ENCODE results near the gene MMS22L. TPM values are rescaled to one million over a fixed set of nuclear protein-coding genes. Genes with fewer than 3 reads are reported as not detected.

The MMS22L gene
- total and polyA plus RNA-seq, 2 of the 13 experiments (the other 11 are each of a cell fraction or from before 2014, with no cell fraction given), result 6.2 to 32.9 TPM

- no peak for DNase-seq (ENCODE audit: low spot score)
- FAIRE-seq, result no peak
- H3K36me3 ChIP-seq (replicated peaks in 1 of 2; ENCODE audit: control insufficient read depth in 1 of 2, insufficient read depth in 2 of 2, low read length in 2 of 2), result no peaks in the 10 kb centered on the region
- no peak overlapping the region for H3K9ac ChIP-seq (ENCODE audit: insufficient read depth, low read depth, low read length)
- no peaks in the 10 kb centered on the region for H3K9me3 ChIP-seq (ENCODE audit: low read length)
- H4K20me1 ChIP-seq (ENCODE audit: insufficient read depth, low read length), result no peaks in the 10 kb centered on the region
- TF ChIP-seq ISX (CRISPR knock-in tag; conservative IDR thresholded peaks at IDR 0.05) (no peak), ZBTB49 (CRISPR knock-in tag; IDR thresholded peaks at IDR 0.05; ENCODE audit: borderline replicate concordance) (no peak), ZNF256 (CRISPR knock-in tag; conservative IDR thresholded peaks at IDR 0.05) (no peak), NR2F2 (IDR thresholded peaks at IDR 0.05; ENCODE audit: borderline replicate concordance, low read depth) (no peak), WIZ (CRISPR knock-in tag; IDR thresholded peaks at IDR 0.05) (no peak), CC2D1A (CRISPR knock-in tag; IDR thresholded peaks at IDR 0.05) (no peak), ZNF468 (CRISPR knock-in tag; IDR thresholded peaks at IDR 0.05) (no peak), PITX1 (CRISPR knock-in tag; IDR thresholded peaks at IDR 0.05) (no peak), ZNF367 (CRISPR knock-in tag; IDR thresholded peaks at IDR 0.05; ENCODE audit: borderline replicate concordance) (no peak)
- TF ChIP-seq, protein P1, sequence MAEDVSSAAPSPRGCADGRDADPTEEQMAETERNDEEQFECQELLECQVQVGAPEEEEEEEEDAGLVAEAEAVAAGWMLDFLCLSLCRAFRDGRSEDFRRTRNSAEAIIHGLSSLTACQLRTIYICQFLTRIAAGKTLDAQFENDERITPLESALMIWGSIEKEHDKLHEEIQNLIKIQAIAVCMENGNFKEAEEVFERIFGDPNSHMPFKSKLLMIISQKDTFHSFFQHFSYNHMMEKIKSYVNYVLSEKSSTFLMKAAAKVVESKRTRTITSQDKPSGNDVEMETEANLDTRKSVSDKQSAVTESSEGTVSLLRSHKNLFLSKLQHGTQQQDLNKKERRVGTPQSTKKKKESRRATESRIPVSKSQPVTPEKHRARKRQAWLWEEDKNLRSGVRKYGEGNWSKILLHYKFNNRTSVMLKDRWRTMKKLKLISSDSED (CRISPR knock-in tag; IDR thresholded peaks at IDR 0.05), result no peak
- TF ChIP-seq, protein P2, sequence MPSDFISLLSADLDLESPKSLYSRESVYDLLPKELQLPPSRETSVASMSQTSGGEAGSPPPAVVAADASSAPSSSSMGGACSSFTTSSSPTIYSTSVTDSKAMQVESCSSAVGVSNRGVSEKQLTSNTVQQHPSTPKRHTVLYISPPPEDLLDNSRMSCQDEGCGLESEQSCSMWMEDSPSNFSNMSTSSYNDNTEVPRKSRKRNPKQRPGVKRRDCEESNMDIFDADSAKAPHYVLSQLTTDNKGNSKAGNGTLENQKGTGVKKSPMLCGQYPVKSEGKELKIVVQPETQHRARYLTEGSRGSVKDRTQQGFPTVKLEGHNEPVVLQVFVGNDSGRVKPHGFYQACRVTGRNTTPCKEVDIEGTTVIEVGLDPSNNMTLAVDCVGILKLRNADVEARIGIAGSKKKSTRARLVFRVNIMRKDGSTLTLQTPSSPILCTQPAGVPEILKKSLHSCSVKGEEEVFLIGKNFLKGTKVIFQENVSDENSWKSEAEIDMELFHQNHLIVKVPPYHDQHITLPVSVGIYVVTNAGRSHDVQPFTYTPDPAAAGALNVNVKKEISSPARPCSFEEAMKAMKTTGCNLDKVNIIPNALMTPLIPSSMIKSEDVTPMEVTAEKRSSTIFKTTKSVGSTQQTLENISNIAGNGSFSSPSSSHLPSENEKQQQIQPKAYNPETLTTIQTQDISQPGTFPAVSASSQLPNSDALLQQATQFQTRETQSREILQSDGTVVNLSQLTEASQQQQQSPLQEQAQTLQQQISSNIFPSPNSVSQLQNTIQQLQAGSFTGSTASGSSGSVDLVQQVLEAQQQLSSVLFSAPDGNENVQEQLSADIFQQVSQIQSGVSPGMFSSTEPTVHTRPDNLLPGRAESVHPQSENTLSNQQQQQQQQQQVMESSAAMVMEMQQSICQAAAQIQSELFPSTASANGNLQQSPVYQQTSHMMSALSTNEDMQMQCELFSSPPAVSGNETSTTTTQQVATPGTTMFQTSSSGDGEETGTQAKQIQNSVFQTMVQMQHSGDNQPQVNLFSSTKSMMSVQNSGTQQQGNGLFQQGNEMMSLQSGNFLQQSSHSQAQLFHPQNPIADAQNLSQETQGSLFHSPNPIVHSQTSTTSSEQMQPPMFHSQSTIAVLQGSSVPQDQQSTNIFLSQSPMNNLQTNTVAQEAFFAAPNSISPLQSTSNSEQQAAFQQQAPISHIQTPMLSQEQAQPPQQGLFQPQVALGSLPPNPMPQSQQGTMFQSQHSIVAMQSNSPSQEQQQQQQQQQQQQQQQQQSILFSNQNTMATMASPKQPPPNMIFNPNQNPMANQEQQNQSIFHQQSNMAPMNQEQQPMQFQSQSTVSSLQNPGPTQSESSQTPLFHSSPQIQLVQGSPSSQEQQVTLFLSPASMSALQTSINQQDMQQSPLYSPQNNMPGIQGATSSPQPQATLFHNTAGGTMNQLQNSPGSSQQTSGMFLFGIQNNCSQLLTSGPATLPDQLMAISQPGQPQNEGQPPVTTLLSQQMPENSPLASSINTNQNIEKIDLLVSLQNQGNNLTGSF (CRISPR knock-in tag; IDR thresholded peaks at IDR 0.05), result no peak
- TF ChIP-seq, protein P3, sequence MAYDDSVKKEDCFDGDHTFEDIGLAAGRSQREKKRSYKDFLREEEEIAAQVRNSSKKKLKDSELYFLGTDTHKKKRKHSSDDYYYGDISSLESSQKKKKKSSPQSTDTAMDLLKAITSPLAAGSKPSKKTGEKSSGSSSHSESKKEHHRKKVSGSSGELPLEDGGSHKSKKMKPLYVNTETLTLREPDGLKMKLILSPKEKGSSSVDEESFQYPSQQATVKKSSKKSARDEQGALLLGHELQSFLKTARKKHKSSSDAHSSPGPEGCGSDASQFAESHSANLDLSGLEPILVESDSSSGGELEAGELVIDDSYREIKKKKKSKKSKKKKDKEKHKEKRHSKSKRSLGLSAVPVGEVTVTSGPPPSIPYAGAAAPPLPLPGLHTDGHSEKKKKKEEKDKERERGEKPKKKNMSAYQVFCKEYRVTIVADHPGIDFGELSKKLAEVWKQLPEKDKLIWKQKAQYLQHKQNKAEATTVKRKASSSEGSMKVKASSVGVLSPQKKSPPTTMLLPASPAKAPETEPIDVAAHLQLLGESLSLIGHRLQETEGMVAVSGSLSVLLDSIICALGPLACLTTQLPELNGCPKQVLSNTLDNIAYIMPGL (CRISPR knock-in tag; IDR thresholded peaks at IDR 0.05; ENCODE audit: borderline replicate concordance in 1 of 2, low read depth in 1 of 2), result no peak
- no TSS peak for BruUV-seq (replicated peaks)
- H3K27ac ChIP-seq (ENCODE audit: extremely low read length, insufficient read depth, low read length), result no peak overlapping the region
- POLR2A ChIA-PET, result no interaction called here
- CTCF ChIA-PET (ENCODE audit: low intra/inter-chr PET ratio, low total read pairs), result interaction anchor here (4.3 kb wide), 1 partner anchor 206 kb away, joined by 37 read pairs; no protein-coding TSS in a partner anchor
- no peak overlapping the region for H3K4me2 ChIP-seq (ENCODE audit: low read depth, low read length)
- ATAC-seq, result peak; percentile 69; the same call in 2 of the 3 replicates
- no peak overlapping the region for H2AFZ ChIP-seq (ENCODE audit: low read length)
- in situ Hi-C loops (cut with HindIII; ENCODE audit: extremely low pct_ligation_motif_present, low pct_unique_long_range_greater_than_20kb) (loop anchor here (10.0 kb wide), 1 partner anchor 207 kb away; no protein-coding TSS in a partner anchor), intact Hi-C loops (cut with micrococcal nuclease; ENCODE audit: unreplicated experiment) (loop anchor here (1.0 to 2.0 kb wide), 3 partner anchors 15 to 1651 kb away; no protein-coding TSS in a partner anchor)
- no peaks in the 10 kb centered on the region for H3K79me2 ChIP-seq (ENCODE audit: insufficient read depth, low read length)
- no peaks in the 10 kb centered on the region for H3K27me3 ChIP-seq (ENCODE audit: control insufficient read depth in 1 of 2, insufficient read depth in 2 of 2, low read length in 2 of 2)
- H3K4me3 ChIP-seq (replicated peaks in 1 of 3; ENCODE audit: insufficient read depth in 1 of 3, low read depth in 2 of 3, low read length in 3 of 3), result no peak overlapping the region
- peaks cover 10% of the 10 kb centered on the region for H3K4me1 ChIP-seq (ENCODE audit: insufficient read depth, low read length)
Observed at GRCh38 chr6:97187951-97188350, 95.1 kb downstream of the MMS22L start.

Measured in HepG2 (cell line).